ENCODE results near the gene PUDP. TPM values are rescaled to one million over a fixed set of nuclear protein-coding genes. Genes with fewer than 3 reads are reported as not detected.
"Not testable (repeated sequence)": the region's sequence is repeated elsewhere in the genome, so short reads cannot be mapped to it uniquely, and the experiment has no call there.

PUDP gene
- polyA plus RNA-seq, 2 donors: 3.2 to 8.8 TPM

DNA sequence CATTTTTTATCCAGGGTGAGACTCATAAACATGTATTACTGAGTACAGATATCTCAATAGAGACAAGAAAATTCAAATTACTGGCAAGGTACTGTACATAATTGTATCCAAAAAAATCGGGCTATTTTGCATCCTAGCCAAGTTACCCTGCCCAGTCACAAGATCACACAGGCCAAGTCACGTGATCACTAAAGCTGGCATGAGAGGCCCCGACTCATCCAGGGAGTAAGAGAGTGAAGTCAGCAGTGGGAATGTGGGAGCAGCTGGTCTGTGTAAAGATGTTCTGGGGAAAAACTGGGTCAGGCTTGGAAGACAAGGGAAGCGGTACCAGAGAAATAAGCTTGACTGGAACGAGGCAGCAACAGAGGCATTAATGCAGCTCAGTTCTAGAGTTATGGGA is 119.7 kb downstream of the PUDP start:
- no peaks in the 10 kb centered on the region for H3K36me3 ChIP-seq (ENCODE audit: control insufficient read depth in 2 of 2, insufficient read depth in 2 of 2, low read length in 1 of 2)
- 44 to 62% methylated on average over 5 of the region's 5 CpGs for WGBS, 2 donors
- H3K9me3 ChIP-seq (ENCODE audit: control insufficient read depth in 2 of 2, insufficient read depth in 1 of 2, low read depth in 1 of 2, low read length in 1 of 2): no peaks in the 10 kb centered on the region
- no peaks in the 10 kb centered on the region for H3K4me1 ChIP-seq (ENCODE audit: control insufficient read depth in 2 of 2, insufficient read depth in 2 of 2, low read length in 1 of 2)
- H3K27me3 ChIP-seq (ENCODE audit: control insufficient read depth in 1 of 2, insufficient read depth in 2 of 2, low read length in 2 of 2): no peaks in the 10 kb centered on the region
- H3K4me3 ChIP-seq (ENCODE audit: low read depth in 1 of 2, low read length in 2 of 2): no peak overlapping the region
- no peak overlapping the region for H3K27ac ChIP-seq (ENCODE audit: low read depth in 2 of 2, low read length in 1 of 2)

DNA sequence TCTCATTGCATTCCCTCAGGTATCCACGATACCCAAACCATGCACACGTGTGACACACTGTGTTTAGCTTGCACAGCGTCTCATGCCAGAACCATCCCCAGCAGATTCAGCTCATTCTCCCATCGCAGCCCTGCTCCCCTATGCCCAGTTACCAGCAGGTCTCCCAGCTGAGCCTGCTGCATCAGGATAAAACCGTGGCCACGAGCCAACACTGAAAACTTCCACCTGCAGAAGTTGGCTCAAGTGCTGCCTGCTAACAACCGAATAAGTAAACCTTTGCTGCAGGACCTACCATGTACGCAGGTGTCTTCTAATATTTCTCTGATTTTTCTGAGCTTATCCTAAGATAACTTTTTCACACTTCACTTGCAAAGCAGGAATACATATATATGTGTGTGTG is 120.9 kb downstream of the PUDP start:
- WGBS, 2 donors: 60 to 65% methylated on average over 8 of the region's 8 CpGs
- Histone ChIP-seq H3K36me3 (ENCODE audit: control insufficient read depth in 2 of 2, insufficient read depth in 2 of 2, low read length in 1 of 2) (no peaks in the 10 kb centered on the region), H3K4me3 (ENCODE audit: low read depth in 1 of 2, low read length in 2 of 2) (no peak overlapping the region), H3K4me1 (ENCODE audit: control insufficient read depth in 2 of 2, insufficient read depth in 2 of 2, low read length in 1 of 2) (no peaks in the 10 kb centered on the region), H3K27me3 (ENCODE audit: control insufficient read depth in 1 of 2, insufficient read depth in 2 of 2, low read length in 2 of 2) (no peaks in the 10 kb centered on the region), H3K27ac (ENCODE audit: low read depth in 2 of 2, low read length in 1 of 2) (no peak overlapping the region), H3K9me3 (ENCODE audit: control insufficient read depth in 2 of 2, insufficient read depth in 1 of 2, low read depth in 1 of 2, low read length in 1 of 2) (no peaks in the 10 kb centered on the region)

- H3K4me1 ChIP-seq (ENCODE audit: control insufficient read depth in 2 of 2, insufficient read depth in 2 of 2, low read length in 1 of 2); H3K36me3 ChIP-seq (ENCODE audit: control insufficient read depth in 2 of 2, insufficient read depth in 2 of 2, low read length in 1 of 2); H3K4me3 ChIP-seq (ENCODE audit: low read depth in 1 of 2, low read length in 2 of 2); H3K9me3 ChIP-seq (ENCODE audit: control insufficient read depth in 2 of 2, insufficient read depth in 1 of 2, low read depth in 1 of 2, low read length in 1 of 2); H3K27ac ChIP-seq (ENCODE audit: low read depth in 2 of 2, low read length in 1 of 2); H3K27me3 ChIP-seq (ENCODE audit: control insufficient read depth in 1 of 2, insufficient read depth in 2 of 2, low read length in 2 of 2): not testable (repeated sequence)
- 78 to 86% methylated on average over 5 of the region's 5 CpGs for WGBS, 2 donors
Measured at GRCh38 chrX:7026365-7026764, 121.6 kb downstream of the PUDP start.

DNA sequence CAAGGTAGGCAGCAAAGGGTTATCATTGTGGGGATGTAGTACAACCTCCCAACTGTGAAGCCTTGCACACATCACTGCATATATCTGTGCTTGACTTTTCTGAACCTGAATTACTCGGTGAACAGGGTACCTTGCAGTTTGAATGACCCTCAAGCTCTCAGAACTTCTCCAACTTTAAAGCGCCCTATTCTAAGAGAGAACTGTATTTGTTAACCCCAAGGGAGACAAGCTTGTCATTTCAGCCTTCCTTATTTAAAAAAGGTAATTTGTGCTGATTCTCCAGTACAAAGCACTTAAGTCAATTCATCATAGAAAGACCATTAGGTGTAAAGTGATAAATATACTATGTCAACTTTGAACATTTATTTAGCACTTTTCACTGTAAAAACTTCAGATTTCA is 122.5 kb downstream of the PUDP start:
- Histone ChIP-seq H3K36me3 (ENCODE audit: control insufficient read depth in 2 of 2, insufficient read depth in 2 of 2, low read length in 1 of 2) (no peaks in the 10 kb centered on the region), H3K27me3 (ENCODE audit: control insufficient read depth in 1 of 2, insufficient read depth in 2 of 2, low read length in 2 of 2) (no peaks in the 10 kb centered on the region), H3K27ac (ENCODE audit: low read depth in 2 of 2, low read length in 1 of 2) (no peak overlapping the region), H3K4me1 (ENCODE audit: control insufficient read depth in 2 of 2, insufficient read depth in 2 of 2, low read length in 1 of 2) (no peaks in the 10 kb centered on the region), H3K4me3 (ENCODE audit: low read depth in 1 of 2, low read length in 2 of 2) (no peak overlapping the region), H3K9me3 (ENCODE audit: control insufficient read depth in 2 of 2, insufficient read depth in 1 of 2, low read depth in 1 of 2, low read length in 1 of 2) (no peaks in the 10 kb centered on the region)
- WGBS, 2 donors: 75 to 84% methylated on average over 2 of the region's 2 CpGs

GRCh38 chrX:7024850-7025249 is 123.1 kb downstream of the PUDP start:
- WGBS, 2 donors: 51 to 72% methylated on average over 7 of the region's 7 CpGs
- Histone ChIP-seq H3K27ac (ENCODE audit: low read depth in 2 of 2, low read length in 1 of 2) (no peak overlapping the region), H3K4me3 (ENCODE audit: low read depth in 1 of 2, low read length in 2 of 2) (no peak overlapping the region), H3K4me1 (ENCODE audit: control insufficient read depth in 2 of 2, insufficient read depth in 2 of 2, low read length in 1 of 2) (no peaks in the 10 kb centered on the region), H3K9me3 (ENCODE audit: control insufficient read depth in 2 of 2, insufficient read depth in 1 of 2, low read depth in 1 of 2, low read length in 1 of 2) (no peaks in the 10 kb centered on the region), H3K27me3 (ENCODE audit: control insufficient read depth in 1 of 2, insufficient read depth in 2 of 2, low read length in 2 of 2) (no peaks in the 10 kb centered on the region), H3K36me3 (ENCODE audit: control insufficient read depth in 2 of 2, insufficient read depth in 2 of 2, low read length in 1 of 2) (no peaks in the 10 kb centered on the region)

DNA sequence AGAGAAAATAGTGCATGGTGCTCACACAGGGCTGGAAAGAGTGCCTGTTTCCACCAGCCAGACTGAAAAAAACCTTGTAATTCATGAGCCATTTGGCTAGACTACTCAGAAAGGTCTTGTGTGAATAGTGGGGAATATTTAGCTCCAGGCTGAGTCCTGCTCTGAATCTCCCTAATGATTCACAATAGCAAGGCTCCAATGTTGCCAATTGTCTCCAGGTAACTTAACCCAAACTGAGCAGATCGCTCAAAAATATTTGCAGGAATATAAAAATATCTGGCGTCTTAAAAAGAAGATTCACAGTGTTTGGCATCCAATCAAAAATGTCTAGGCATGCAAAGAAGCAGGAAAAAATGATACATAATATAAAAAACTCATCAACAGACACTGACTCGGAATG is 125.0 kb downstream of the PUDP start:
- H3K4me1 ChIP-seq (ENCODE audit: control insufficient read depth in 2 of 2, insufficient read depth in 2 of 2, low read length in 1 of 2); H3K36me3 ChIP-seq (ENCODE audit: control insufficient read depth in 2 of 2, insufficient read depth in 2 of 2, low read length in 1 of 2); H3K9me3 ChIP-seq (ENCODE audit: control insufficient read depth in 2 of 2, insufficient read depth in 1 of 2, low read depth in 1 of 2, low read length in 1 of 2); H3K4me3 ChIP-seq (ENCODE audit: low read depth in 1 of 2, low read length in 2 of 2); H3K27me3 ChIP-seq (ENCODE audit: control insufficient read depth in 1 of 2, insufficient read depth in 2 of 2, low read length in 2 of 2); H3K27ac ChIP-seq (ENCODE audit: low read depth in 2 of 2, low read length in 1 of 2): not testable (repeated sequence)
- 49 to 60% methylated on average over 3 of the region's 3 CpGs for WGBS, 2 donors

DNA sequence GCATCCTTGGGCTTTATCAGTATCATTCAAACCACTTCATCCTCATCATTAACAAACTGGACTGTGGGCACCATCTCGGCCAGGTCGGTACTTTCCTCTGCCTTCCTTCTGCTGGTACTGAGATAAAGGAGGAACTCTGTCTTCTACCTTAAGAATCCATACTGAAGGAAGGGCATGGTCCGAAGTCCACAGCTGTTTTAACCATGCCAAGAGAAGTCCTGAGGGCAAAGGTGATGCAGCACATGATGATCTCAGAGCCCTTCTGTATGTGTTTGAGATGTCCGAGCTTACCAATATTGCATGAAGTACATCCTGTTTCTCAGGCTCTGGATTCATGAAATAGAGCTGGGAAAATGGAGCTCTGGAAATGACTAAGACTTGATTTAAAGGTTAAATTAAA is 126.0 kb downstream of the PUDP start:
- WGBS, 2 donors: 86 to 94% methylated on average over 4 of the region's 4 CpGs

GRCh38 chrX:7019555-7019954 is 128.4 kb downstream of the PUDP start:
- H3K4me3 ChIP-seq (ENCODE audit: low read depth in 1 of 2, low read length in 2 of 2): no peak overlapping the region
- no peaks in the 10 kb centered on the region for H3K27me3 ChIP-seq (ENCODE audit: control insufficient read depth in 1 of 2, insufficient read depth in 2 of 2, low read length in 2 of 2)
- H3K36me3 ChIP-seq (ENCODE audit: control insufficient read depth in 2 of 2, insufficient read depth in 2 of 2, low read length in 1 of 2): no peaks in the 10 kb centered on the region
- WGBS, 2 donors: 73 to 75% methylated on average over 3 of the region's 3 CpGs
- H3K9me3 ChIP-seq (ENCODE audit: control insufficient read depth in 2 of 2, insufficient read depth in 1 of 2, low read depth in 1 of 2, low read length in 1 of 2): no peaks in the 10 kb centered on the region
- no peaks in the 10 kb centered on the region for H3K4me1 ChIP-seq (ENCODE audit: control insufficient read depth in 2 of 2, insufficient read depth in 2 of 2, low read length in 1 of 2)
- H3K27ac ChIP-seq (ENCODE audit: low read depth in 2 of 2, low read length in 1 of 2): no peak overlapping the region

More for the DNA sequence above, 126.0 kb downstream of the PUDP start:
- Histone ChIP-seq H3K9me3 (ENCODE audit: control insufficient read depth in 2 of 2, insufficient read depth in 1 of 2, low read depth in 1 of 2, low read length in 1 of 2) (no peaks in the 10 kb centered on the region), H3K4me3 (ENCODE audit: low read depth in 1 of 2, low read length in 2 of 2) (no peak overlapping the region), H3K27ac (ENCODE audit: low read depth in 2 of 2, low read length in 1 of 2) (no peak overlapping the region), H3K4me1 (ENCODE audit: control insufficient read depth in 2 of 2, insufficient read depth in 2 of 2, low read length in 1 of 2) (no peaks in the 10 kb centered on the region), H3K36me3 (ENCODE audit: control insufficient read depth in 2 of 2, insufficient read depth in 2 of 2, low read length in 1 of 2) (no peaks in the 10 kb centered on the region), H3K27me3 (ENCODE audit: control insufficient read depth in 1 of 2, insufficient read depth in 2 of 2, low read length in 2 of 2) (no peaks in the 10 kb centered on the region)

DNA sequence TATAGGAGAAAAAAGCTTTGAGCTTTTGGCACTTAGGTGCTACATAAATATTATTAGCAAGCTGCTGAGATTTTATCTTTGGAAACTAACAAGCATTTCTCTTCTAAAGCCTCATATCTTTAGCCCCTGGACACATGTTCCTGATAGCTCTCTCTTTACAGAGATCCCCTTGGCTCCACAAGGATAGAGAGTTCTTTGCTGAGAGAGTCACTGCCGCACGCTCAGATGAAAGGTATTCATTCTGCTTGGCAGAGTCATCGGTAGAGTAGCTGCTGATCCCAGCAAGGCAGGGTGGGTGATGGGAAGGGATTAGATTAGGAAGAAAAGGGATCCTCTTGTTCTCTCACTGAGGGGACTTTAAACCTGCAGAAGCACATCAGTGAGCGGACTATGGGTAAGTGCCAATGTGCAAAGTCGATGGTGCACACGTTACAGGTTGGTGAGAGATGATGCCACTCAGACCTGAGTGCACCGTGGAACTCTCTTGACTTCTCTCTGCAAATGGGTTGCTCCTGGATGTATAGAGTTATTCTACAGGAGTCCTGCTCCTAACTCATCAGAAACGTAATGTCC is 135.6 kb downstream of the PUDP start:
- not testable (repeated sequence) for H3K4me1 ChIP-seq (ENCODE audit: control insufficient read depth in 2 of 2, insufficient read depth in 2 of 2, low read length in 1 of 2); H3K9me3 ChIP-seq (ENCODE audit: control insufficient read depth in 2 of 2, insufficient read depth in 1 of 2, low read depth in 1 of 2, low read length in 1 of 2); H3K4me3 ChIP-seq (ENCODE audit: low read depth in 1 of 2, low read length in 2 of 2); H3K27me3 ChIP-seq (ENCODE audit: control insufficient read depth in 1 of 2, insufficient read depth in 2 of 2, low read length in 2 of 2); H3K27ac ChIP-seq (ENCODE audit: low read depth in 2 of 2, low read length in 1 of 2); H3K36me3 ChIP-seq (ENCODE audit: control insufficient read depth in 2 of 2, insufficient read depth in 2 of 2, low read length in 1 of 2)
- 74 to 86% methylated on average over 8 of the region's 8 CpGs for WGBS, 2 donors

DNA sequence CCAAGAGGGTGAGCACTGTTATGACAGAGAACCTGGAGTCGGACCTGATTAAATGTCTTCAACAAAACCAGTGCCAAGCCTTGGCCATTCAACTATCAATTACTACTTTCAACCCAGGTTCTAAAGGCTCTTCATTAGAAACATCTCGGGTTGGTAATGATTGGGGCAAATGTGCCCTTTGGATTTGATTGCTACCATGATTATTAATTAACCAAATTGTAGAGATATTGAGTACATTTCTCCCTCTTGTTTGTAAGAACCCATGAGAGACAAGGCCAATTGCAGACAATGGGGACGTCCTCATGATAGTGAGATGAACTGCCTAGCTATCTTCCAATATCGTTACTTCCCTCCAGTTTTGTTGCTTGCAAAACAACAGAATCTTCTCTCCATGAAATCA is 137.1 kb downstream of the PUDP start:
- 83 to 92% methylated on average over 4 of the region's 4 CpGs for WGBS, 2 donors
- H3K9me3 ChIP-seq (ENCODE audit: control insufficient read depth in 2 of 2, insufficient read depth in 1 of 2, low read depth in 1 of 2, low read length in 1 of 2): not testable (repeated sequence)

More for the DNA sequence above, 137.1 kb downstream of the PUDP start:
- H3K36me3 ChIP-seq (ENCODE audit: control insufficient read depth in 2 of 2, insufficient read depth in 2 of 2, low read length in 1 of 2); H3K4me3 ChIP-seq (ENCODE audit: low read depth in 1 of 2, low read length in 2 of 2); H3K27me3 ChIP-seq (ENCODE audit: control insufficient read depth in 1 of 2, insufficient read depth in 2 of 2, low read length in 2 of 2); H3K4me1 ChIP-seq (ENCODE audit: control insufficient read depth in 2 of 2, insufficient read depth in 2 of 2, low read length in 1 of 2); H3K27ac ChIP-seq (ENCODE audit: low read depth in 2 of 2, low read length in 1 of 2): not testable (repeated sequence)

Measured in esophagus (tissue), 2 donors.